ENCODE data around the gene LOXL3.
A peak's percentile ranks its signal among the peaks of the same experiment; 100 is the strongest.

The LOXL3 gene

DNA sequence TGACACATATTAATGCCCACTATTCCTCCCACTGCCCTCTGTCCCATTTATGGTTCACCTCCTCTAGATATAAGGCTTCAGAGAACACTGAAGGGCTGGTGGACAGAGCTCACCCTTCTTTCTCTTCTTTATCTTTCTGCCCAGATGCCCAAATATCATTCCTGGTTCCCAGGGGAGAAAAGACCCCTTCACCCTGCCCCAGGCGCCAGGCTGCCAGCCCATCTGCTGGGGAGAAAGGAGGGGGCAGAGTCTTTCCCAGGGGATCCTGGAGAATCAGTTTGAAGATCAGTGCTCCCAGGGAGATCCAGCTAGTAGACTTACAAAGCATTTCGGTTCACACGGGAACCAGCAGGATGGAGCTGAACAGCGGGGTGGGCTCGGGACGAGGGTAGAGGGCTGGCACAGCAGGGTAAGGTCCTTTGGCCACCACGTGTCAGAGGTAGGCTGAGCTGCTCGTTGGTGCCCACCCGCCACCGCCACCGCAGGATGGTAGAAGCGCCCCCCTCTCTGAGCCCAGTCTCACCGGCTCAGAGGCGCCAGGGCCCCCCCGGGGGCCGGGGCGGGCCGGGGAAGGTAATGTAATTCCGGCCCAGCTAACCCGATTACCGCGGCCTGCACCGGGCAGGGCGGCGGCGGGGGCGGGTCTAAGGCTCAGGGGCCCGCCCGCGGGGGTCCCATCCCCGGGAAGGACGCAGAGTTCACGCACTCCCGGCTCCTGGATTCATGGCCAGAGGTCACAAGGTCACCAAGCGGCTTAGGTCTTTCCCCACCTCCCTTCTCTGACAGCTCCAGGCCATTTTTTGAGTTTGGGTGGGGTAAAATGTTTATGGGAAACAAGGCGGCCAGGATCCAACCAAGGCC is 40.8 kb downstream of the LOXL3 start:
- TF ChIP-seq CTCF (IDR thresholded peaks at IDR 0.05), result no peak
- Histone ChIP-seq H3K4me3 (no peak overlapping the region), H3K27ac (no peak overlapping the region)
- DNase-seq (ENCODE audit: low spot score), result no peak

DNA sequence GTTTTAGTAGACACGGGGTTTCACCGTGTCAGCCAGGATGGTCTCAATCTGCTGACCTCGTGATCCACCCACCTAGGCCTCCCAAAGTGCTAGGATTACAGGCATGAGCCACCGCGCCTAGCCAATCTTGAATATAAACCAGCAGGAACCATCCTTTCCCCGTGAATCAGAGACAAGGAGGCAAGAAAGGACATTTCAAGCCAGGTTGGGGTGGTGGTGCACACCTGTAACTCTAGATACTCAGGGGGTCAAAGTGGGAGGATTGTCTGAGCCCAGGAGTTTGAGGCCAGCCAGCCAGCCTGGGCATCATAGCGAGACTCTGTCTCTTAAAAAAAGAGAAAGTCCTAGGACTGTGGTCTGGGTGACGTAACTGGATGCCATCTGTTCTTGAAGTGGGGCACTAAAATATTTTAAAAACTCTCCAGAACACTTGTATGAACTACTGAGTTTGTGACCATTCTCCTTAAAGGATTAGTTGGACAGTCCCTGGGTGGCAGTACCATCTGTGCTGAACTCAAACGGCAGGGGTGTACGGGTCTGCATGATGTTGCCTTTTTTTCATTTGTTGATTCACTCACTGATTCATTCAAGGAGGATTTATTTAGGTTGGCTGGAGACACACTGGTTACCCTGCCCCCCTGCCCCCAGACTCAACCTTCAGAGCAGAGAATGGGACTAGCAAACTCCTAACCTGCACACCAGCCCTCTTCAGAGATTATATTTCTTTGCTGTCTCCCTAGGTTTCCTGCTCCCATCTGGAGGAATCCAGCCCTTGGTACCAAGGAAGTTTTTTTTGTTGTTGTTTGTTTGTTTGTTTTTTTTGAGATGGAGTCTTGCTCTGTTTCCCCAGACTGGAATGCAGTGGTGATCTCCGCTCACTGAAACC is 42.4 kb downstream of the LOXL3 start:
- Histone ChIP-seq H3K27ac (no peak overlapping the region), H3K4me3 (no peak overlapping the region)
- TF ChIP-seq CTCF (IDR thresholded peaks at IDR 0.05), result no peak
- DNase-seq (ENCODE audit: low spot score), result no peak

GRCh38 chr2:74510272-74510671 is 43.5 kb downstream of the LOXL3 start:
- DNase-seq (ENCODE audit: low spot score), result no peak
- Histone ChIP-seq H3K27ac (no peak overlapping the region), H3K4me3 (no peak overlapping the region)
- no peak for TF ChIP-seq CTCF (IDR thresholded peaks at IDR 0.05)

- Histone ChIP-seq H3K27ac (peak overlapping the region; percentile 97), H3K4me3 (peak overlapping the region; percentile 83)
- no peak for TF ChIP-seq CTCF (IDR thresholded peaks at IDR 0.05)
- no peak for DNase-seq (ENCODE audit: low spot score)
Observed at GRCh38 chr2:74507926-74508520, 45.7 kb downstream of the LOXL3 start.

DNA sequence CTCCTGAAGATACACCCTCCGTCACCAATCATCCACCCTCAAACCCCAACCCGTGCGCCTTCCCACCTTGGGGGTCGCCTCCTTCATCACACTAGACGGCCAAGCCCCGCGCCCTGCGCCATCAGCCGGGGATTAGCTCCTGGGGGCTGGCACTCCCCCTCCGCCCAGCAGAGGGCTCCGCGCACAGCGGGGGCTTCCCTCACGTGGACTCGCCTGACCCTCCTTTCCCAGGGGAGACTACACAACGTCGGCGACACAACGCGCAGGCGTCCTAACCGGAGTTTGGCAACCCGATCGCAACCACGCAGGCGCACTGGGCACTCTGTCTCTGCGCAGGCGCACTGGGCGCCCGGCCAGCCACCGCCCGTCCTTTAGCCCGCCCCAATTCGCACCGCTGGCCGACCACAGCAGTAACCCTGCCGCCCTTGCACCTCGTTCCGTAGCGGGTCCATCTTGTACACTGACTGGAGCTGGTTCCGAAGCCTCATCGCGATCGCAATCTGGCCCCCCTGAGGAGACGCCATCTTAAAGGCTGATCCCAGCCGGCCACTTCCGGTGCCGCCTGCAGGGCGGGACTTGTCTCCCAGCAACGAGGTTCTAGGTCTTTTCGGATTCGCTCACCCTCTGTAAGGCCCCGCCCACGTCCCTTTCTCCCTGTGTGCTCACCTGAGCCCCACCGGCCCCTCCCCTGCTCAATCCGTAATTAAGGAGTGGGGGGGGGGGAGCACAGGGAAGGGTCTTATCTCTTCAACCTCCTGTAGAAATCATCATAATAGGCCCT is 46.4 kb downstream of the LOXL3 start, which contains the start of gene PCGF1:
PCGF1 (minus strand) TSS at position 551 of the 781 bp plus-strand sequence; CDS start at position 524, 27 bp downstream.
- Histone ChIP-seq H3K27ac (peak within 1 kb of the TSS; percentile 97), H3K4me3 (peak within 1 kb of the TSS; percentile 83)
- peak; percentile 98 for DNase-seq (ENCODE audit: low spot score)
- no peak for TF ChIP-seq CTCF (IDR thresholded peaks at IDR 0.05)
